LHCN-M2 (cell line): ENCODE data around the gene FMNL2. TPM values are rescaled to one million over a fixed set of nuclear protein-coding genes. Genes with fewer than 3 reads are reported as not detected.
"Not testable (repeated sequence)": the region's sequence is repeated elsewhere in the genome, so short reads cannot be mapped to it uniquely, and the experiment has no call there.

ENCODE experiments used
- DNase-seq: peaks from one replicate; pipeline ENCODE4 v3.0.0-alpha.2; 2012; ENCODE audit warnings: low read depth
- total RNA-seq: library from RNA; depleted of rRNA; stranded (reverse); fragments of >200 nt; gene quantifications from 2 replicates; pipeline ENCODE4 v1.2.3, GENCODE V29; 2014

FMNL2 gene
- total RNA-seq, 1 experiment from 2014 or later = 11.6 TPM

- DNase-seq = no peak
Measured at GRCh38 chr2:152519581-152519952, 184.6 kb downstream of the FMNL2 start.

GRCh38 chr2:152520759-152521158 lies 185.8 kb downstream of the FMNL2 start:
- no peak for DNase-seq

GRCh38 chr2:152522446-152522845 lies 187.5 kb downstream of the FMNL2 start:
- DNase-seq = not testable (repeated sequence)

- DNase-seq = peak; percentile 87
Measured at GRCh38 chr2:152523091-152523490, 188.1 kb downstream of the FMNL2 start.

- peak; percentile 83 for DNase-seq
Measured at GRCh38 chr2:152525277-152525838, 190.4 kb downstream of the FMNL2 start.

- no peak for DNase-seq
Measured at GRCh38 chr2:152529420-152530115, 194.6 kb downstream of the FMNL2 start.

GRCh38 chr2:152532241-152532640 lies 197.3 kb downstream of the FMNL2 start:
- no peak for DNase-seq

GRCh38 chr2:152534460-152535135 lies 199.6 kb downstream of the FMNL2 start:
- DNase-seq = no peak

- DNase-seq = no peak
Measured at GRCh38 chr2:152537081-152537651, 202.2 kb downstream of the FMNL2 start.

- DNase-seq = no peak
Measured at GRCh38 chr2:152539424-152539823, 204.4 kb downstream of the FMNL2 start.

GRCh38 chr2:152541712-152542111 lies 206.7 kb downstream of the FMNL2 start:
- DNase-seq = no peak

- peak; percentile 15 for DNase-seq
Measured at GRCh38 chr2:152542337-152542994, 207.5 kb downstream of the FMNL2 start.

- DNase-seq = peak; percentile 95
Measured at GRCh38 chr2:152542995-152543481, 208.1 kb downstream of the FMNL2 start.

- DNase-seq = no peak
Measured at GRCh38 chr2:152543717-152544116, 208.7 kb downstream of the FMNL2 start.

- no peak for DNase-seq
Measured at GRCh38 chr2:152544638-152545037, 209.7 kb downstream of the FMNL2 start.

GRCh38 chr2:152546230-152546837 lies 211.4 kb downstream of the FMNL2 start:
- no peak for DNase-seq

- DNase-seq = no peak
Measured at GRCh38 chr2:152548111-152548875, 213.3 kb downstream of the FMNL2 start.

- no peak for DNase-seq
Measured at GRCh38 chr2:152548996-152549395, 214.0 kb downstream of the FMNL2 start.

- no peak for DNase-seq
Measured at GRCh38 chr2:152549423-152549822, 214.4 kb downstream of the FMNL2 start.

GRCh38 chr2:152550386-152550785 lies 215.4 kb downstream of the FMNL2 start:
- no peak for DNase-seq

GRCh38 chr2:152552888-152553287 lies 217.9 kb downstream of the FMNL2 start:
- DNase-seq = no peak
